GM18505 (cell line): Measurements from ENCODE around the gene FAM200B.

Source experiments
- ATAC-seq: cut with Tn5 transposase; IDR thresholded peaks from one replicate; pipeline ENCODE4 v1.9.1; 2021; ENCODE audit not compliant: unreplicated experiment
- POLR2A ChIP-seq: IDR thresholded peaks from 4 replicates; pipeline ENCODE4 v1.6.1; 2011; ENCODE audit warnings: borderline replicate concordance; ENCODE audit not compliant: insufficient read depth, insufficient read length; ENCODE audit errors: extremely low read depth

Gene FAM200B

DNA sequence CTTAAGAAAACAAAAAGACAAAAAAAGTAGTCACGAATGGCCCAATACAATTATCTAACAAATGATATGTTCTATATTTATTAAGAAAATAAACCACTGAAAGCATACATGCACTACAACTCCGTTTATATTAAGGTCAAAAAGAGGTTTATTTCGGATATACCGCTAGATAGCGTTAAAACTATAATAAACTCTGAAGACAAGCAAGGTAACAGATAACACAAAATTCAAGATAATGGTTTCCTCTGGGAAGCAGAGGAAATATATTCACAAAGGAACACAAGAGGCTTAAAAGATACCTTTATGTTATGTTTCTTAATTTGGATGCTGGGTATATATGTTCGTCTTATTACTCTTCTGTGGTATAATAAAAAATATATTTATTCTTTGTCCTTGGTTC is 4.7 kb upstream of the FAM200B start:
- no peak for TF ChIP-seq POLR2A
- ATAC-seq, result no peak

GRCh38 chr4:15677507-15677988 is 4.1 kb upstream of the FAM200B start:
- TF ChIP-seq POLR2A, result no peak
- no peak for ATAC-seq

DNA sequence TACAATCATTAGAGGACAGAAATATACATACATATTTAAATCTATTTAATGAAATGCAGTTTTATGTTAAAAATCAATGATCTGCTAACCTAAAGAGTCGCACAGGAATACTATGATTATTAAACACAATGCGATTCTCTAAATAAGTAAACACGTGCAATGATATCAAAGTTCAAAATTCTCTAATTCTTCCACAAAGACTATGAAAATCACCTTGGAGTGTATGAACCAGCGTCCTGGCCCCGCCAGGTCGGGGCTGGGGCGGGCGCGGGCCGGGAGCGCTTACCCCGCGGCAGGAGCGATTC is 608 bp upstream of the FAM200B start:
- ATAC-seq, result no peak
- TF ChIP-seq POLR2A, result no peak

- ATAC-seq, result no peak
- no peak for TF ChIP-seq POLR2A
Observed at GRCh38 chr4:15682242-15683142, 865 bp downstream of the FAM200B start.

DNA sequence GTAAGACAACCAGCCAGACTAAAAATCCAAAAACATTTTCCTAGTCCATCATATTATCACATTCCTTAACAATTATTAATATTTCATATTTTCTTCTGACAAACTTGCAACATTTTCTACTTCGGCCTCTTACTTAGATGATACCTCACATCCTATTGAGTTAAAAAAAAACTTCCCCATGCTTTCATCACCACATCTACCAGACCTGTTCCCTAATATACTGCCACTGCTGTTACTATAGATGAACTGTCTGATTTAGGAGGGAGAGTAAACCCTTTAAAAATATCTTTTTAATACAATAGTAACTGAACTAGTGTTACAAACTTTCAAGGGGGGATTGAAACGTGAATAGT is 1.5 kb downstream of the FAM200B start:
- TF ChIP-seq POLR2A, result no peak

GRCh38 chr4:15684498-15684897 is 2.9 kb downstream of the FAM200B start:
- TF ChIP-seq POLR2A, result no peak

More for the DNA sequence above, 1.5 kb downstream of the FAM200B start:
- no peak for ATAC-seq

GRCh38 chr4:15688051-15688450 is 6.4 kb downstream of the FAM200B start:
- no peak for ATAC-seq
- TF ChIP-seq POLR2A, result no peak

More at GRCh38 chr4:15684498-15684897, 2.9 kb downstream of the FAM200B start:
- ATAC-seq, result no peak

- no peak for TF ChIP-seq POLR2A
- no peak for ATAC-seq
Observed at GRCh38 chr4:15689540-15689939, 7.9 kb downstream of the FAM200B start.

GRCh38 chr4:15690020-15690809 is 8.6 kb downstream of the FAM200B start:
- TF ChIP-seq POLR2A, result no peak
- no peak for ATAC-seq

DNA sequence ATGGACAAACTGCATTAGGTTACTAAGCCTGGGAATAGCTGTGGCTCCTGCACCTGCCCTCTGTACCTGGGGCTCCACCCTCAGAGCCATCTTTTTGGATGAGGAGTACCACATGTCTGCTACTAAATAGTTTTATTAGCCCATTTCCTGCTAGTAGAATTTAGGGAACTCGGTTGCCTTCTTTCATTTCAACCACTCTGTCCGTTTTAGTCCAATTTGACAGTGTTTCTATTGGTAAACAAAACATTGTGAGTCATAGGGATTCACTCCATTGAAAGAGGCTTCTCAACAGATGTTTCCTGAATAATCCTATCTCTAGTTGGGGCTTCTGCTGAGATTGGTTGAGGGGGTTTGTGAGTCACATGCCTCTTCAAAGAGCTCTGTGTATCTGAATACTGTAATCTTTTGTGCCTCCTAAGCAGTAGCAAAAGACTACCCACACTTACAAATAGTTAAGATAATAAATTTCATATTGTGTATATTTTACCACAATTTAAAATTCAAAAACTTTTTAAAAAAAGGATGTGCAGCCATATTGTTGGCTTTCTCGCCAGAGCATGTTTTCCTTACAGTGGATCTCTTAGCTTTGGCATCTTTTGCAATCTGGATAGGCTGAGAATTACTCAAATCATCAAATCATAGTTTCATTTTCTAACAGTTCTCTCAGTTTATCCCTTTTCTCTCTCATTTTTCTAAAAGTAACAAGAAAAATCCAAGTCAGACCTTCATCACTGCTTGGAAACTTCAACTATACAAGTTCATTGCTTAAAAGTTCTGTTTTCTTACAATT is 9.9 kb downstream of the FAM200B start:
- ATAC-seq, result no peak
- TF ChIP-seq POLR2A, result no peak

DNA sequence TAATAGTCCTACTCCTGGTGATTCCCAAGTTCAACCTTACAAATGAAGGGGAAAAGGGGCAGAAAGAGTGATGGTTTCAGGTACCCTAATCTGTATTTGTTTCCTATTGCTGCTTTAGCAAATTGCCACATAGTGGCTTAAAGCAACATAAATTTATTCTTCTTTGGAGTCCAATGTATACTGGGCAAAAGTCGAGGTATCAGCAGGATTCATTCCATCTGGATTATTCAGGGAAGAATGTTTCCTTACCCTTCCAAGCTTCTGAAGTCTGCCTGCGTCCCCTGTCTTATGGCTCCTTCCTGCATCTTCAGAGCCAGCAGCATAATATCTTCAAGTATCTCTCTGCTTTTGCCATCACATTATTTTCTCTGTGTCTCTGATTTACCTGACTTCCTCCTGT is 11.0 kb downstream of the FAM200B start:
- no peak for TF ChIP-seq POLR2A
- ATAC-seq, result no peak

DNA sequence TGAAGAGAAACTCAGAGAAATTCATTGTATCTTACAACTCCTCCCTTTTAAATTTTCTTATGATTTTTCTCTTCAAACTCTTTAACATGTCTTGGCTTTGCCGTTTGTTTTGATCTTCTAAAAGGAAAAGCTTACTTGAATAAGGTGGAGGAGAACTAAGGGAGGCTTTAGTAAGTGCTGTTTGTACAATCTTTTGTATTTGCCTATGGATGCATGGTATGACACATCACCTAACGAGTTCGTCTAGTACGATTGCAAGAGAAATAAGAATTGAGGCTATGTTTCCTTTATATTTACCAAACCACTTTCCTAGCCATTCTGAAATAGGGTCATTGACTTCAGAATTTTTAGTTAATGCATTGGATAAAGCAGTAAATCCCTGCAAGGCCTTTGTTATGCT is 12.8 kb downstream of the FAM200B start:
- no peak for ATAC-seq
- no peak for TF ChIP-seq POLR2A

- ATAC-seq, result no peak
- no peak for TF ChIP-seq POLR2A
Observed at GRCh38 chr4:15695240-15695699, 13.6 kb downstream of the FAM200B start.
